ENCODE measurements around the gene COA3.
"Not testable (repeated sequence)": the region's sequence is repeated elsewhere in the genome, so short reads cannot be mapped to it uniquely, and the experiment has no call there.

COA3 gene

GRCh38 chr17:42780851-42781638 lies 17.5 kb downstream of the COA3 start:
- no peak for DNase-seq

- peak; percentile 69 for DNase-seq
Observed at GRCh38 chr17:42779936-42780850, 18.3 kb downstream of the COA3 start, which contains the start of gene WNK4. Gene WNK4 (plus strand): TSS chr17:42780610. CDS start chr17:42780699, 89 bp downstream.

GRCh38 chr17:42779304-42779935 lies 19.1 kb downstream of the COA3 start:
- peak; percentile 87 for DNase-seq

GRCh38 chr17:42778570-42778969 lies 19.9 kb downstream of the COA3 start:
- DNase-seq = no peak

GRCh38 chr17:42775534-42776098 lies 22.9 kb downstream of the COA3 start:
- no peak for DNase-seq

- no peak for DNase-seq
Observed at GRCh38 chr17:42774066-42774745, 24.3 kb downstream of the COA3 start.

- DNase-seq = peak; percentile 90
Observed at GRCh38 chr17:42773290-42774035, 25.0 kb downstream of the COA3 start, which contains the start of gene VPS25. Gene VPS25 (plus strand): TSS chr17:42773449. CDS start chr17:42773476, 27 bp downstream.

- DNase-seq = no peak
Observed at GRCh38 chr17:42772945-42773289, 25.6 kb downstream of the COA3 start.

- not testable (repeated sequence) for DNase-seq
Observed at GRCh38 chr17:42769964-42770363, 28.5 kb downstream of the COA3 start.

GRCh38 chr17:42768006-42768405 lies 30.5 kb downstream of the COA3 start:
- DNase-seq = not testable (repeated sequence)

- no peak for DNase-seq
Observed at GRCh38 chr17:42767512-42767911, 31.0 kb downstream of the COA3 start.

GRCh38 chr17:42766124-42766523 lies 32.4 kb downstream of the COA3 start:
- no peak for DNase-seq

GRCh38 chr17:42761638-42762037 lies 36.9 kb downstream of the COA3 start:
- no peak for DNase-seq

- peak; percentile 73 for DNase-seq
Observed at GRCh38 chr17:42760652-42761581, 37.6 kb downstream of the COA3 start, which contains the start of gene RAMP2. Gene RAMP2 (plus strand): TSS chr17:42761227. CDS start chr17:42761262, 35 bp downstream.

- no peak for DNase-seq
Observed at GRCh38 chr17:42759982-42760651, 38.4 kb downstream of the COA3 start.

GRCh38 chr17:42754782-42755181 lies 43.7 kb downstream of the COA3 start:
- no peak for DNase-seq

- no peak for DNase-seq
Observed at GRCh38 chr17:42751628-42752027, 46.9 kb downstream of the COA3 start.

- no peak for DNase-seq
Observed at GRCh38 chr17:42750739-42751344, 47.7 kb downstream of the COA3 start.
